AG04450 (cell line): Measurements from ENCODE around the gene AGFG1. TPM values are rescaled to one million over a fixed set of nuclear protein-coding genes. Genes with fewer than 3 reads are reported as not detected.
"Not testable (repeated sequence)": the region's sequence is repeated elsewhere in the genome, so short reads cannot be mapped to it uniquely, and the experiment has no call there.

Experiments
- CTCF ChIA-PET: fragments of 300-600, 350-600 bp; formaldehyde crosslinking; extraction: SDS; loops from one replicate; lab custom pipeline; 2022; ENCODE audit warnings: antibody characterized with exemption, inconsistent platforms; lab: Charles Lee
- POLR2A ChIA-PET: fragments of 350-600 bp; formaldehyde crosslinking; extraction: SDS; loops from one replicate; lab custom pipeline; 2021; ENCODE audit warnings: antibody characterized with exemption, inconsistent platforms; lab: Yijun Ruan, JAX
- DNase-seq: peaks from one replicate; pipeline ENCODE4 v3.0.0-alpha.2; 2011; ENCODE audit warnings: low read depth, low spot score
- H3K27ac ChIP-seq: one replicate; pipeline ENCODE4 v1.5.1; 2012; ENCODE audit warnings: low read depth, low read length, control low read depth
- H3K27me3 ChIP-seq: one replicate; pipeline ENCODE4 v1.6.0; 2012; ENCODE audit warnings: low read length; ENCODE audit not compliant: control insufficient read depth, insufficient read depth
- H3K4me3 ChIP-seq: 2 replicates; pipeline ENCODE4 v1.5.1; 2011; ENCODE audit warnings: mild to moderate bottlenecking, low read depth, low read length, control low read depth
- H3K9me3 ChIP-seq: 2 replicates; pipeline ENCODE4 v1.5.1; 2012; ENCODE audit warnings: low read length; ENCODE audit not compliant: control insufficient read depth, insufficient read depth
- polyA plus RNA-seq: library from polyadenylated mRNA; depleted of rRNA; stranded (reverse); fragments of >200 nt; gene quantifications from 2 replicates; pipeline ENCODE4 v1.2.3, GENCODE V29; 2011
- TF ChIP-seq, protein P1 (sequence below): IDR thresholded peaks from 2 replicates; pipeline ENCODE4 v1.5.1; 2011; ENCODE audit warnings: low read depth, low read length, control low read depth, inconsistent platforms

AGFG1 gene
- polyA plus RNA-seq, 1 experiment: 139 TPM

DNA sequence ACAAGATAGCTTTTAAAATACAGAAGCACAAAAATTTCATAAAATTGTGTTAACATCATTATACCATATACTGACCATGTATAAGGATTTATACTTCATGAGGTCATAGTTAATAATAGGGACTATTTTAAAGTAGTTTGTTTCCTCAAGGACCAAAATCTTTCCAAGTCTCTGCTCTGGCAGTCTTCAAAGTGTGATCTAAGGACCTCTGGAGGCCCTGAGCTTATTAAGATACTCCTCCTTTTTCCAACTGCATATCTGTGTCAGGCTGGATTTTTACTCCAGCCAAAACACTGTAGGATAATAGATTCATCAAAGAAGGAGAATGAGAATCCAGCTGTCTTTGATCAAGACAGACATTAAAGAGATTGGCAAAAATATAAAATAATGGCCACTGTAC lies 125.1 kb downstream of the AGFG1 start:
- Histone ChIP-seq H3K27me3 (no peaks in the 10 kb centered on the region), H3K9me3 (no peaks in the 10 kb centered on the region), H3K27ac (no peak overlapping the region), H3K4me3 (no peak overlapping the region)
- DNase-seq: no peak
- TF ChIP-seq, protein P1, sequence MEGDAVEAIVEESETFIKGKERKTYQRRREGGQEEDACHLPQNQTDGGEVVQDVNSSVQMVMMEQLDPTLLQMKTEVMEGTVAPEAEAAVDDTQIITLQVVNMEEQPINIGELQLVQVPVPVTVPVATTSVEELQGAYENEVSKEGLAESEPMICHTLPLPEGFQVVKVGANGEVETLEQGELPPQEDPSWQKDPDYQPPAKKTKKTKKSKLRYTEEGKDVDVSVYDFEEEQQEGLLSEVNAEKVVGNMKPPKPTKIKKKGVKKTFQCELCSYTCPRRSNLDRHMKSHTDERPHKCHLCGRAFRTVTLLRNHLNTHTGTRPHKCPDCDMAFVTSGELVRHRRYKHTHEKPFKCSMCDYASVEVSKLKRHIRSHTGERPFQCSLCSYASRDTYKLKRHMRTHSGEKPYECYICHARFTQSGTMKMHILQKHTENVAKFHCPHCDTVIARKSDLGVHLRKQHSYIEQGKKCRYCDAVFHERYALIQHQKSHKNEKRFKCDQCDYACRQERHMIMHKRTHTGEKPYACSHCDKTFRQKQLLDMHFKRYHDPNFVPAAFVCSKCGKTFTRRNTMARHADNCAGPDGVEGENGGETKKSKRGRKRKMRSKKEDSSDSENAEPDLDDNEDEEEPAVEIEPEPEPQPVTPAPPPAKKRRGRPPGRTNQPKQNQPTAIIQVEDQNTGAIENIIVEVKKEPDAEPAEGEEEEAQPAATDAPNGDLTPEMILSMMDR: no peak
- POLR2A ChIA-PET: no interaction called here
- CTCF ChIA-PET: no interaction called here

DNA sequence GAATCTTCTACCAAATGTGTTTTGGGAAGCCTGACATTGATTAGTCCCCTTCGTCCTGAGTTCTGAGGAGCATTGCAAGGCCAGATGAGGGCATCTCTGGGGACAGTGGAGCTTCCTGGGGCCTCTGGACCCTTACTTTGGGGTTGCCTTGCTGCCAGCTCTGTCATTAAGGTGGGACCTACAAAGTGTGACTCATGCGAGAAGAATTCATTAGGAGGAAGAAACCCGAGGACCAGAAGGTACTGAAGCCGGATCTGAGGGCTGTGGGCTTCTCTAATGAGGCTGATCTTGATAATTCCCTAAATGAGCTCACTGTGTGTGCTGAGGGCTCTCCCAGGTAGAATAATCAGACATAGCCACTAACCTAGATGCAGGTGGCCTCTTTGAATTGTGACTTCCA lies 126.0 kb downstream of the AGFG1 start:
- no peak overlapping the region for H3K4me3 ChIP-seq
- CTCF ChIA-PET: no interaction called here
- DNase-seq: no peak
- H3K27me3 ChIP-seq: no peaks in the 10 kb centered on the region
- TF ChIP-seq, protein P1: no peak
- no peaks in the 10 kb centered on the region for H3K9me3 ChIP-seq
- POLR2A ChIA-PET: no interaction called here
- no peak overlapping the region for H3K27ac ChIP-seq

DNA sequence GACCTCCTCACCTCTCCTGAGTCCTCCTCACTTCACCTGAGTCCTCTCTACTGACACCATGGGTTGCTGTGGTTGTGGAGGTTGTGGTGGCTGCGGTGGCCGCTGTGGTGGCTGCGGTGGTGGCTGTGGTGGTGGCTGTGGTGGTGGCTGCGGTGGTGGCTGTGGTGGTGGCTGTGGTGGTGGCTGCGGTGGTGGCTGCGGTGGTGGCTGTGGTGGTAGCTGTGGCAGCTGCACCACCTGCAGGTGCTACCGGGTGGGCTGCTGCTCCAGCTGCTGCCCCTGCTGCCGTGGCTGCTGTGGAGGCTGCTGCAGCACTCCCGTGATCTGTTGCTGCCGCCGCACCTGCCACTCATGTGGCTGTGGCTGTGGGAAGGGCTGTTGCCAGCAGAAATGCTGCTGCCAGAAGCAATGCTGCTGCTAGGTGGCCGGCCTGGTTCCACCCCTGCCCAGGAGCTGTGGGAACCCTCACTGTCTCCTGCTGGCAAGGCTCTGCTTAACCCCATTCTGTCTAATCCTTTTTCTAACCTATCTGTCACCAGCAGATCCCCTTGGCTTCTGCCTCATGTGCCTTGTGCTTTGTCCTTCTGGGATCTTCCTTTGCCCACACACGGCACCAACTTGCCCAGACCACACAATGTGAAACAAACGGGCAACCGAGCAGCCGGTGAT lies 127.0 kb downstream of the AGFG1 start, which contains the start of gene SCYGR2:
TSS of gene SCYGR2 (plus strand) at position 59 of the 669 bp plus-strand sequence. CDS start at position 59, 0 bp downstream.
- POLR2A ChIA-PET: interaction anchor here (0.7 kb wide), 1 partner anchor 29 kb away, joined by 4 read pairs; no protein-coding TSS in a partner anchor
- H3K27me3 ChIP-seq, CTCF ChIA-PET: not testable (repeated sequence)

DNA sequence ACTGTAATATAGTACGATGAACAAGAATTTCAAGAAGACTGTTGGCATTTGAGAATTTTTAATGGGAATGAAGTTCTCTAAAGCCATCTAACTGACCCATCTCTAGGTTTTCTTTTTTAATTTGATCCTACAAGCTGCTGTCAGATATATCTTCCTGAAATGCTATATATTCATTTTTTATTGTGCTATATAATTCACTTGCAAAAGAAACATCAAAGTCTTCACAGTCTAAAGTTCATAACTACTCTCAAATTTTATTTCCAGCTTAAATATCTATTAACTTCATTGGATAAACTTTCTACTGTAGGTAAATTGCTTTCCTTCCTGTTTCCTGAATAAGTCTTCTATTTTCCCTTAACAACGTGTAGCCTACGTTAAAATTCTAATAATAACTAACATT lies 130.4 kb downstream of the AGFG1 start:
- no peaks in the 10 kb centered on the region for H3K27me3 ChIP-seq
- DNase-seq: no peak
- no peaks in the 10 kb centered on the region for H3K9me3 ChIP-seq
- TF ChIP-seq, protein P1: no peak
- ChIA-PET POLR2A (no interaction called here), CTCF (no interaction called here)
- no peak overlapping the region for H3K4me3 ChIP-seq
- no peak overlapping the region for H3K27ac ChIP-seq

More for the DNA sequence above, 127.0 kb downstream of the AGFG1 start, which contains the start of gene SCYGR2:
- not testable (repeated sequence) for H3K27ac ChIP-seq, DNase-seq, H3K4me3 ChIP-seq, H3K9me3 ChIP-seq

DNA sequence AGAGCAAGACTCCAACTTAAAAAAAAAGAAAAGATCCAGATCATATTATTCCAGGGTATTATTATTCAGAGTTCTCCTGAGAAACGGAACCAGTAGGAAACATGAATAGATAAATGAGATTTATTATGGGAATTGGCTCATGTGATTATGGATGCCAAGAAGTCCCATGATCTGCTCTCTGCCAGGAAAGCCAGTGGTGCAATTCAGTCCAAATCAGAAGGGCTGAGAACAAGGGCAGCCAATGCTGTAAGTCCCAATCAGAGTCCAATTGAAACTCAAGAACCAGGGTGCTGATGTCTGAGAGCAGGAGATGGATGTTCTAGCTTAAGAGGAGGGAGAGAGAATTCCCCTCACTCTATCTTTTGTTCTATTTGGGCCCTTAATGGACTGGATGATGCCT lies 134.5 kb downstream of the AGFG1 start:
- no peaks in the 10 kb centered on the region for H3K9me3 ChIP-seq
- H3K27me3 ChIP-seq: no peaks in the 10 kb centered on the region
- H3K4me3 ChIP-seq: no peak overlapping the region
- POLR2A ChIA-PET: no interaction called here
- TF ChIP-seq, protein P1: no peak
- H3K27ac ChIP-seq: no peak overlapping the region
- CTCF ChIA-PET: interaction anchor here (1.0 kb wide), 1 partner anchor 52 kb away, joined by 3 read pairs; no protein-coding TSS in a partner anchor
- no peak for DNase-seq
